Measurements from ENCODE around the gene SUSD4.

- no peak for TF ChIP-seq CREM (IDR thresholded peaks at IDR 0.05; ENCODE audit: low read depth)
- TF ChIP-seq, protein P1, sequence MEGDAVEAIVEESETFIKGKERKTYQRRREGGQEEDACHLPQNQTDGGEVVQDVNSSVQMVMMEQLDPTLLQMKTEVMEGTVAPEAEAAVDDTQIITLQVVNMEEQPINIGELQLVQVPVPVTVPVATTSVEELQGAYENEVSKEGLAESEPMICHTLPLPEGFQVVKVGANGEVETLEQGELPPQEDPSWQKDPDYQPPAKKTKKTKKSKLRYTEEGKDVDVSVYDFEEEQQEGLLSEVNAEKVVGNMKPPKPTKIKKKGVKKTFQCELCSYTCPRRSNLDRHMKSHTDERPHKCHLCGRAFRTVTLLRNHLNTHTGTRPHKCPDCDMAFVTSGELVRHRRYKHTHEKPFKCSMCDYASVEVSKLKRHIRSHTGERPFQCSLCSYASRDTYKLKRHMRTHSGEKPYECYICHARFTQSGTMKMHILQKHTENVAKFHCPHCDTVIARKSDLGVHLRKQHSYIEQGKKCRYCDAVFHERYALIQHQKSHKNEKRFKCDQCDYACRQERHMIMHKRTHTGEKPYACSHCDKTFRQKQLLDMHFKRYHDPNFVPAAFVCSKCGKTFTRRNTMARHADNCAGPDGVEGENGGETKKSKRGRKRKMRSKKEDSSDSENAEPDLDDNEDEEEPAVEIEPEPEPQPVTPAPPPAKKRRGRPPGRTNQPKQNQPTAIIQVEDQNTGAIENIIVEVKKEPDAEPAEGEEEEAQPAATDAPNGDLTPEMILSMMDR (IDR thresholded peaks at IDR 0.05 in 2 of 3, conservative IDR thresholded peaks at IDR 0.05 in 1 of 3; ENCODE audit: control insufficient read depth in 2 of 3, extremely low read depth in 1 of 3, insufficient read depth in 1 of 3, low read depth in 3 of 3, low read length in 3 of 3): no peak
- TF ChIP-seq, protein P2, sequence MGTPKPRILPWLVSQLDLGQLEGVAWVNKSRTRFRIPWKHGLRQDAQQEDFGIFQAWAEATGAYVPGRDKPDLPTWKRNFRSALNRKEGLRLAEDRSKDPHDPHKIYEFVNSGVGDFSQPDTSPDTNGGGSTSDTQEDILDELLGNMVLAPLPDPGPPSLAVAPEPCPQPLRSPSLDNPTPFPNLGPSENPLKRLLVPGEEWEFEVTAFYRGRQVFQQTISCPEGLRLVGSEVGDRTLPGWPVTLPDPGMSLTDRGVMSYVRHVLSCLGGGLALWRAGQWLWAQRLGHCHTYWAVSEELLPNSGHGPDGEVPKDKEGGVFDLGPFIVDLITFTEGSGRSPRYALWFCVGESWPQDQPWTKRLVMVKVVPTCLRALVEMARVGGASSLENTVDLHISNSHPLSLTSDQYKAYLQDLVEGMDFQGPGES (IDR thresholded peaks at IDR 0.05): no peak
Measured at GRCh38 chr1:223411309-223411708, 47.3 kb upstream of the SUSD4 start.

All from GM12878 (cell line).